ENCODE measurements around the gene TBC1D1. TPM values are rescaled to one million over a fixed set of nuclear protein-coding genes. Genes with fewer than 3 reads are reported as not detected.

The TBC1D1 gene
- total and polyA plus RNA-seq, 2 of the 8 experiments (the other 6 are each of a cell fraction or from before 2014, with no cell fraction given) = 96.9 to 162 TPM

DNA sequence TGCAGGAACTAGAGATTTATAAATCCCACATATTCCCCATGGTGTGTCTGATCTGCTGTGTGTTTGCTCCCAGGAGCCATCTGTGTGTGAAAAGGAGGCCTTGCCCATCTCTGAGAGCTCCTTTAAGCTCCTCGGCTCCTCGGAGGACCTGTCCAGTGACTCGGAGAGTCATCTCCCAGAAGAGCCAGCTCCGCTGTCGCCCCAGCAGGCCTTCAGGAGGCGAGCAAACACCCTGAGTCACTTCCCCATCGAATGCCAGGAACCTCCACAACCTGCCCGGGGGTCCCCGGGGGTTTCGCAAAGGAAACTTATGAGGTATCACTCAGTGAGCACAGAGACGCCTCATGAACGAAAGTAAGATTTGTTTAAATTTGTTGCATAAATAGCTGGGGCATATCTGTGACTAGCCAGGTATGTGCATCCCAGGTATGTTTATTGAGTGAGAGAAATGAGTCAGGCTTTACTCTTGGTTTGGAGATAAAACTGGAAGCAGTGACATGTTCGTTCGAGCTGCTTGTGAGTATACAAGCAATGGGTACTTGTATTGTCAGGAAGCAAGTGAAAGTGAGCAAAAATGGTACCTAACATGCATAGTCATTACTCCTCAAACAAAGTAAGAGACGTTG is 158.8 kb downstream of the TBC1D1 start:
- ChIA-PET POLR2A (ENCODE audit: partially characterized antibody) (no interaction called here), CTCF (ENCODE audit: partially characterized antibody) (interaction anchor here (0.5 to 0.9 kb wide), 2 partner anchors 11 to 162 kb away, joined by 3 read pairs; no protein-coding TSS in a partner anchor)
- Histone ChIP-seq H4K20me1 (replicated peaks in 1 of 2; ENCODE audit: control insufficient read depth in 1 of 2, insufficient read depth in 2 of 2, low read length in 2 of 2) (no peaks in the 10 kb centered on the region), H3K27ac (ENCODE audit: low read depth, low read length) (no peak overlapping the region), H2BK12ac (ENCODE audit: low read depth, low read length) (no peak overlapping the region), H3K23ac (ENCODE audit: insufficient read length) (no peak overlapping the region), H2AK5ac (ENCODE audit: low read depth, low read length) (no peak overlapping the region), H2BK120ac (replicated peaks; ENCODE audit: low read depth, low read length) (no peak overlapping the region), H3K56ac (replicated peaks; ENCODE audit: insufficient read length, low read depth, low read length) (no peak overlapping the region), H3K4ac (replicated peaks; ENCODE audit: insufficient read length, low read depth, low read length) (no peak overlapping the region), H3K18ac (ENCODE audit: extremely low read depth, low read length) (no peak overlapping the region), H2AFZ (ENCODE audit: low read length) (no peak overlapping the region), H3K4me3 (ENCODE audit: extremely low read depth in 1 of 4, insufficient read depth in 2 of 4, low read depth in 3 of 4, low read length in 4 of 4) (no peak overlapping the region), H3K27me3 (replicated peaks in 1 of 4; ENCODE audit: control insufficient read depth in 3 of 4, extremely low read depth in 1 of 4, insufficient read depth in 3 of 4, low read length in 3 of 4) (no peaks in the 10 kb centered on the region), H3K9me3 (ENCODE audit: insufficient read depth in 2 of 2, low read depth in 1 of 2, low read length in 1 of 2) (no peaks in the 10 kb centered on the region), H3K4me2 (ENCODE audit: insufficient read depth in 1 of 2, low read depth in 2 of 2, low read length in 2 of 2) (no peak overlapping the region), H2BK20ac (ENCODE audit: low read length) (no peak overlapping the region), H3K23me2 (ENCODE audit: low read depth, low read length) (no peaks in the 10 kb centered on the region), H2BK5ac (ENCODE audit: low read depth, low read length) (no peak overlapping the region), H3K4me1 (replicated peaks in 1 of 4; ENCODE audit: control insufficient read depth in 3 of 4, insufficient read depth in 4 of 4, low read length in 3 of 4) (peaks cover 0 to 4% (median 0%) of the 10 kb centered on the region in 4 experiments; a peak in 3 of 7 replicates), H3K79me1 (ENCODE audit: low read depth, low read length) (peaks cover 3% of the 10 kb centered on the region; the same call in 1 of the 2 replicates), H4K91ac (replicated peaks; ENCODE audit: insufficient read length, low read length) (no peak overlapping the region), H4K5ac (ENCODE audit: insufficient read length, low read depth, low read length) (no peak overlapping the region), H3K9ac (replicated peaks in 1 of 4; ENCODE audit: extremely low read depth in 1 of 4, low read depth in 3 of 4, low read length in 3 of 4) (no peak overlapping the region), H3K79me2 (ENCODE audit: control insufficient read depth in 1 of 2, insufficient read depth in 2 of 2, low read length in 2 of 2) (no peaks in the 10 kb centered on the region), H3K36me3 (ENCODE audit: control insufficient read depth in 2 of 4, insufficient read depth in 4 of 4, low read length in 3 of 4) (peaks cover 3 to 41% (median 10%) of the 10 kb centered on the region in 4 experiments; a peak in 5 of 8 replicates), H4K8ac (ENCODE audit: extremely low read depth, insufficient read depth, low read length) (no peak overlapping the region), H3K14ac (ENCODE audit: insufficient read length) (no peak overlapping the region), H2BK15ac (ENCODE audit: low read length) (no peak overlapping the region)
- DNase-seq (ENCODE audit: low read depth in 1 of 2, low spot score in 2 of 2) (no peak), FAIRE-seq (no peak)
- no peak for TF ChIP-seq NRF1 (IDR thresholded peaks at IDR 0.05; ENCODE audit: low read depth, low read length)
- no peak for TF ChIP-seq POLR2A (IDR thresholded peaks at IDR 0.05; ENCODE audit: control extremely low read depth in 1 of 2, low read depth in 2 of 2, low read length in 2 of 2)
- no peak for TF ChIP-seq GTF2F1 (IDR thresholded peaks at IDR 0.05; ENCODE audit: borderline replicate concordance, low read depth, low read length)
- no peak for TF ChIP-seq SP4 (IDR thresholded peaks at IDR 0.05; ENCODE audit: low read length)
- no peak for TF ChIP-seq ASH2L (IDR thresholded peaks at IDR 0.05; ENCODE audit: low read length)
- TF ChIP-seq BCL11A (IDR thresholded peaks at IDR 0.05; ENCODE audit: low read depth in 2 of 2, low read length in 2 of 2) = no peak
- TF ChIP-seq RFX5 (IDR thresholded peaks at IDR 0.05; ENCODE audit: borderline replicate concordance, low read depth, low read length) = no peak
- TF ChIP-seq CBX8 (IDR thresholded peaks at IDR 0.05; ENCODE audit: borderline replicate concordance, low read depth, low read length) = no peak
- TF ChIP-seq CTBP2 (IDR thresholded peaks at IDR 0.05; ENCODE audit: borderline replicate concordance, insufficient read depth, insufficient read length, low read length) = no peak
- WGBS, 2 experiments (ENCODE audit: extremely low coverage in 1 of 2, insufficient coverage in 1 of 2, insufficient read length in 1 of 2, insufficient replicate concordance in 2 of 2, low coverage in 1 of 2, low lambda C conversion rate in 2 of 2, missing lambda C conversion rate in 1 of 2) = 96% methylated on average over 15 of the region's 15 CpGs; no CpG with 5 or more reads in 1 of the 2 experiments
